Transverse colon (tissue), 4 donors: ENCODE results near the gene FXYD2.

Source experiments
- CTCF ChIP-seq, 5 experiments: fragments of 200-600 bp in 3 of 5; fragments of 450-650 bp in 2 of 5; sonication (generic) in 3 of 5; IDR thresholded peaks; 1 replicate in 2 of 5; 2 replicates in 3 of 5; pipeline ENCODE4 v1.5.1; 2016 to 2017; ENCODE audit warnings: antibody characterized with exemption in 5 of 5, inconsistent platforms in 3 of 5, mild to moderate bottlenecking in 2 of 5, moderate library complexity in 1 of 5
- EP300 ChIP-seq: sonication (generic); formaldehyde crosslinking; IDR thresholded peaks from one replicate; pipeline ENCODE4 v1.6.1; 2017; ENCODE audit warnings: antibody characterized with exemption, low read depth
- POLR2A ChIP-seq: fragments of 450-650 bp; IDR thresholded peaks from one replicate; pipeline ENCODE4 v1.6.1; 2016; ENCODE audit warnings: antibody characterized with exemption, mild to moderate bottlenecking, moderate library complexity
- POLR2AphosphoS5 ChIP-seq, 3 donors: sonication (generic); formaldehyde crosslinking; IDR thresholded peaks; one replicate each; pipeline ENCODE4 v1.6.1; 2016; ENCODE audit warnings: antibody characterized with exemption in 3 of 3

DNA sequence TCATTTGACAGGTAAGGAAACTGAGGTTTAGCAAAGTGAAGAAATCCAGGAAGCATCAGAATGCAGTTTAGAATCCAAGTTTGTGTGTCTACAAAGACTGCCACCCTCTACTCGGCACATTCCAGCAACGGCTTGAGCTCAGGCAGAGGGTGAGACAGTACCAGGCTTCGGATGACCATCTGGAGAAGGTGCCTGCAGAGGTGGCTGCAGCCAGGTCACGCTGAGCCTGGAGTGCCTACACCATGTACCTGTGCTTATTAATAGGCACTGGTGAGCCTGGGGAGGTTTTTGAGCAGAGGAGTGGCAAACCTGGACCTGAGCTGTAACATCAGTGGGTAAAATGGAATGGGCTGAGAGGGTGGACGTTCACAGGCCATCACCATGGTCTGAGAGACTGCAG lies 47.2 kb upstream of the FXYD2 start:
- TF ChIP-seq CTCF (IDR thresholded peaks at IDR 0.05) = no peak
- TF ChIP-seq POLR2AphosphoS5 (IDR thresholded peaks at IDR 0.05) = no peak
- TF ChIP-seq POLR2A = no peak
- TF ChIP-seq EP300 = no peak
